ENCODE measurements around the gene GM2A. TPM values are rescaled to one million over a fixed set of nuclear protein-coding genes. Genes with fewer than 3 reads are reported as not detected.

The GM2A gene
- total RNA-seq, 1 experiment from 2014 or later = 36.1 TPM

DNA sequence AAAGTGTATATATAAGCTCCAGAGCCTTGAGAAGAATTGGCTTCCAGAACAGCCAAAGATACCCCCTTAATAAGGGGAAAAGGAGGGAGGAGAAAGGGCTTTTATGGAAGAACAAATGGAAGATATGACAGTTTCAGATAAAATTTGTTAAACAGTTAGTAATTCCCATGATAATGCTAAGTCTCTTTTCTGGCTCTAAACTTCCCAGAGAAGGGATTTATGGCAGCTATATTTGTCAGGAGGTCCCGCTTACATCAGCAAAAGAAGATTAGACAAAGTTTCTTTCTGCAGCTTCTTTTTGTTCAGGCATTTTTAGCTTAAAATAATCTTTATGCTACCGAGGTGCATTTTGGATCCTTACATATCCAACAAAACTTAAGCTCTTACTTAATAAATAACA lies 64.9 kb downstream of the GM2A start:
- ChIA-PET CTCF (interaction anchor here (0.6 to 6.7 kb wide), 13 partner anchors 10 to 466 kb away, joined by 3 to 55 read pairs (median 5); no protein-coding TSS in a partner anchor), POLR2A (interaction anchor here (1.1 kb wide), 1 partner anchor 61 kb away, joined by 3 read pairs; no protein-coding TSS in a partner anchor)
- intact Hi-C loops (cut with micrococcal nuclease) = loop anchor here (2.0 to 5.0 kb wide), 3 partner anchors 183 to 424 kb away; no protein-coding TSS in a partner anchor

DNA sequence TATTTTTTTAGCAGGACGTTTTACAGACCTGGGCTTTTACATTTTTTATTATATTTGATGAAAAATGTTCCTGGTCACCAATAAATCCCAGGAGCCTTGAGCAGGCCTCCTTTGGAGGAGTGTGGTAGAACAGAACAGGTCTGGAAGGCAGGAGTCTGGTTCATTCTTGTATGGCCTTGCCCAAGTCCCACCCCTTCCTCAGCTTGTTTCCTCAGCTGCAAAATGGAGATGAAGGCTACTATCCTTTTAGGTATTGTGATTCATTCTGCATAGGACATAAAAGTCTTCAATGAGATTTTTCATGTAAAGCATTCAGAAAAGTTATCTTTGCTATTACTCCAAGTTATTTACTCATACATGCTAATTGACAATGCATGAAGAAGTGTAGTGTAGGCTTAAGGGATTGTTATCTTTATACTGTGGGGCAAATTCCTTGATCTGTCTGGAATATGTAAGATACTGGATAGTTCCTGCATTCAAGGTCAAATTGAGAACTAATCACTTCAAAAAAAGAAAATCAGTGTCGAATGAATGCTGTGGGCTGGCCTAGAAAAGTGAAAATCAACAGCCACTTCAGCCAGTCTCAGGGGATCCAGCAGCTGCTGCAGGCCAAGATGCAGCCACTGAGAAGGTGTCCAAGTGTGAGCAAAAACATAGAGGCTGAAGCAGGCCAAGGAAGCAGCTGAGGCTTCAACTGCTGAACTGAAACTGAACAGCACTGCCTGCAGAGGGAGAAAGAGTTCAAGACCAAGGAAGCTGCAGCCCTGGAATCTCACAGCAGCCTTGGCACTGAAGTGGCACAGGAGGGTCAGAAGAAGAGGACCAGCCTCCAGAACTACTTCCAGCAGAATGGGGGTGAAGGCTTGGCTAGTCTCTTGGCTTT lies 66.1 kb downstream of the GM2A start:
- BruUV-seq (replicated peaks) = no TSS peak
- ChIA-PET POLR2A (no interaction called here), CTCF (interaction anchor here (0.6 to 6.7 kb wide), 16 partner anchors 19 to 983 kb away, joined by 3 to 55 read pairs (median 3); no protein-coding TSS in a partner anchor)
- no peak overlapping the region for H3K27ac Mint-ChIP-seq (ENCODE audit: low read depth, unreplicated experiment)
- peaks cover 10% of the 10 kb centered on the region for H3K27me3 Mint-ChIP-seq (ENCODE audit: insufficient read depth, unreplicated experiment)
- intact Hi-C loops (cut with micrococcal nuclease) = loop anchor here (5.0 kb wide), 2 partner anchors 333 to 423 kb away; no protein-coding TSS in a partner anchor
- peak; percentile 43 for DNase-seq (ENCODE audit: unreplicated experiment)
- TF ChIP-seq CTCF (IDR thresholded peaks at IDR 0.05; ENCODE audit: unreplicated experiment) = no peak
- no peaks in the 10 kb centered on the region for H3K4me1 Mint-ChIP-seq (ENCODE audit: insufficient read depth, unreplicated experiment)
- no peak overlapping the region for H3K4me3 Mint-ChIP-seq (ENCODE audit: unreplicated experiment)
- H3K36me3 Mint-ChIP-seq (ENCODE audit: insufficient read depth, unreplicated experiment) = no peaks in the 10 kb centered on the region
- H3K9me3 Mint-ChIP-seq (ENCODE audit: unreplicated experiment) = no peaks in the 10 kb centered on the region

More for the DNA sequence above, 64.9 kb downstream of the GM2A start:
- BruUV-seq (replicated peaks) = no TSS peak
- H3K36me3 Mint-ChIP-seq (ENCODE audit: insufficient read depth, unreplicated experiment) = no peaks in the 10 kb centered on the region
- DNase-seq (ENCODE audit: unreplicated experiment) = no peak
- H3K9me3 Mint-ChIP-seq (ENCODE audit: unreplicated experiment) = no peaks in the 10 kb centered on the region
- H3K4me1 Mint-ChIP-seq (ENCODE audit: insufficient read depth, unreplicated experiment) = no peaks in the 10 kb centered on the region
- peaks cover 10% of the 10 kb centered on the region for H3K27me3 Mint-ChIP-seq (ENCODE audit: insufficient read depth, unreplicated experiment)
- TF ChIP-seq CTCF (IDR thresholded peaks at IDR 0.05; ENCODE audit: unreplicated experiment) = no peak
- no peak overlapping the region for H3K4me3 Mint-ChIP-seq (ENCODE audit: unreplicated experiment)
- H3K27ac Mint-ChIP-seq (ENCODE audit: low read depth, unreplicated experiment) = no peak overlapping the region

Other genes starting within 250 kb of the GM2A start
- not detected in 2 replicates for gene GPX3, start 232.6 kb upstream of the GM2A start, total RNA-seq (2022)
- gene TNIP1, start 172.2 kb upstream of the GM2A start, total RNA-seq (2022) = 246 and 342 TPM in 2 replicates
- 2.6 TPM in 2 replicates for gene ANXA6, start 95.4 kb upstream of the GM2A start, total RNA-seq (2022)
- gene CCDC69, start 29.1 kb upstream of the GM2A start, total RNA-seq (2022) = 2.8 and 3.0 TPM in 2 replicates
- not detected in 2 replicates for gene SLC36A3, start 50.6 kb downstream of the GM2A start, total RNA-seq (2022)
- not detected in 2 replicates for gene SLC36A2, start 94.4 kb downstream of the GM2A start, total RNA-seq (2022)
- gene SLC36A1, start 194.4 kb downstream of the GM2A start, total RNA-seq (2022) = 10.4 and 16.2 TPM in 2 replicates

Measured in MCF 10A (cell line).